BLaER1 treated with 17β-estradiol and CSF1 and Interleukin-3, amounts not matched to agents 10 nM and 100 nM (cell line): ENCODE data around the gene OXSM.

ENCODE experiments used
- H3K27ac ChIP-seq, 11 experiments: shearing (Covaris generic); formaldehyde crosslinking; 2 replicates each; pipeline ENCODE4 v1.8.1; 2022
- H3K27me3 ChIP-seq, 11 experiments: shearing (Covaris generic); formaldehyde crosslinking; 2 replicates each; pipeline ENCODE4 v1.8.1; 2022
- H3K36me3 ChIP-seq, 11 experiments: shearing (Covaris generic); formaldehyde crosslinking; 2 replicates each; pipeline ENCODE4 v1.8.1; 2022
- H3K4me1 ChIP-seq, 10 experiments: shearing (Covaris generic); formaldehyde crosslinking; 2 replicates each; pipeline ENCODE4 v1.8.1; 2022
- H3K4me2 ChIP-seq, 11 experiments: shearing (Covaris generic); formaldehyde crosslinking; 2 replicates each; pipeline ENCODE4 v1.8.1; 2022
- H3K4me3 ChIP-seq, 10 experiments: shearing (Covaris generic); formaldehyde crosslinking; 2 replicates each; pipeline ENCODE4 v1.8.1; 2022
- H3K9ac ChIP-seq, 11 experiments: shearing (Covaris generic); formaldehyde crosslinking; 2 replicates each; pipeline ENCODE4 v1.8.1; 2022
- H3K9me3 ChIP-seq, 11 experiments: shearing (Covaris generic); formaldehyde crosslinking; replicated peaks in 1 of 11; 2 replicates each; pipeline ENCODE4 v1.8.1; 2022
- H4K20me1 ChIP-seq, 11 experiments: shearing (Covaris generic); formaldehyde crosslinking; 2 replicates each; pipeline ENCODE4 v1.8.1; 2022
- Cebpa-rat ChIP-seq, 11 experiments: shearing (Covaris generic); IDR thresholded peaks; 2 replicates each; pipeline ENCODE4 v1.8.1; 2022

Gene OXSM

DNA sequence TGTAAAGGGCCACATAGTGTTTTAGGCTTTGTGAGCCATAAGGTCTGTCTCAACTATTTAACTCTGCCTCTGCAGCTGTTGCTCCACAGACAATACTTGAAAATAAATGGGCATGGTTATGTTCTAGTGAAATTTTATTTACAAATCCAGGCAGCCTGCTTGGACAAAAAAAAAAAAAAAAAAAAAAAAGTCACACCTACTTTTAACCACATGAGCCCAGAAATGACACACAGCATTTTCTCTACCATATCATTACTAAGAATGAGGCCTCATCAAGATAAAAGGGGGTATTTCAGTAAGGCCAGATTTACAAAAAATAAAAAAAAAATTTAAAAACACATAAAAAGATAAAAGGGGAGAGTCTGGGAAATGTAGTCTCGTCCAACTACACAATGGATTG, 4.9 kb upstream of the OXSM start:
- Histone ChIP-seq H3K27ac (peak overlapping the region in 8 of 11 experiments; percentile 88 to 95 (median 92); a peak in 12 of 22 replicates), H3K4me3 (peak overlapping the region in 4 of 10 experiments; percentile 83 to 92 (median 89); a peak in 3 of 20 replicates), H3K27me3 (no peaks in the 10 kb centered on the region), H3K9ac (no peak overlapping the region), H4K20me1 (peaks cover 19 to 30% (median 23%) of the 10 kb centered on the region in 11 experiments; a peak in 19 of 22 replicates), H3K36me3 (peaks cover 0 to 4% (median 0%) of the 10 kb centered on the region in 11 experiments; a peak in 3 of 22 replicates), H3K9me3 (no peaks in the 10 kb centered on the region), H3K4me2 (peak overlapping the region; percentile 71 to 95 (median 84)), H3K4me1 (peaks cover 42 to 79% (median 61%) of the 10 kb centered on the region in 10 experiments)
- TF ChIP-seq Cebpa-rat (IDR thresholded peaks at IDR 0.05): no peak

DNA sequence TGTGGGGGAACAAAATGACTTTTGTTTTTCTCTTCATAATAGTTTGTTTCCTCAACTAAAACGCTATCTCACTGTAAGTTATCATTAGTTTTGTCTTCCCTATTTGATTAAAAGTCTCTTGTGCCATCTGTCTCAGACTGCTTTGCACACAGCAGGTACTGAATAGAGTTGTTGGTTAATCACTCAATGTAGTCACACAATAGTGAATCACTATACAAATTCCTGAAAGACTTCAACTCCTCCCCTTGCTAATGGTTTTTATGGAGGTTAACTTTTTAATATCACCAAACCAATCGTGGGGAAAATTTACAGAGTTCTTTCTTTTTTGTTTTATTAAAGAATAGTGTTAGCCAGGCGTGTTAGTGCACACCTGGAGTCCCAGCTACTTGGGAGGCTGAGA, 4.1 kb upstream of the OXSM start:
- Histone ChIP-seq H3K27ac (no peak overlapping the region), H4K20me1 (peaks cover 12 to 21% (median 17%) of the 10 kb centered on the region in 11 experiments; a peak in 19 of 22 replicates), H3K27me3 (no peaks in the 10 kb centered on the region), H3K4me3 (no peak overlapping the region), H3K4me1 (peaks cover 40 to 74% (median 58%) of the 10 kb centered on the region in 10 experiments), H3K9me3 (no peaks in the 10 kb centered on the region), H3K4me2 (peak overlapping the region in 6 of 11 experiments; percentile 2 to 91 (median 14); a peak in 2 of 22 replicates), H3K9ac (no peak overlapping the region), H3K36me3 (0 out of 22 replicates have a peak, but pooled peaks cover 0 to under 1% (median 0%) of the 10 kb centered on the region in 11 experiments)
- TF ChIP-seq Cebpa-rat (IDR thresholded peaks at IDR 0.05): no peak

DNA sequence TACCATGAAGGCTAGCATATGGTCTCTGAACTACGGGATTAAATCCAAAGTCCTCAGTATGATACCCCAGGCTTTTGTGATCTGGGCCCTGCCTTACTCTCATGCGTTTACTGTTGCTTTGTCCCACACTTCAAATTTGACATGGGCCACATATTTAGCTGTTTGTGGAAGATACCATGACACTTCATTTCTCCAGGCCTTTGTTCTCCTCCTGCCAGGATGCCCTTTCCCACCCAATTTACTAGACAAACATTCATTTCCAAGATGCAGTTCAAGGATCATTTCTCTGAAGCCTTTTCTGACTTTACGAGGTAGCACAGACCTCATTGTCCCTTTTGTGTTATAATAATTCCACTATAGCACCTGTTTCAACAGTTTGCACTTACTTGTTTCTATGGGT, 2.2 kb upstream of the OXSM start:
- H3K4me3 ChIP-seq: no peak overlapping the region
- H3K9me3 ChIP-seq: no peaks in the 10 kb centered on the region
- no peak for TF ChIP-seq Cebpa-rat (IDR thresholded peaks at IDR 0.05)
- H3K27ac ChIP-seq: no peak overlapping the region; a peak in 1 of 22 replicates
- H3K27me3 ChIP-seq: no peaks in the 10 kb centered on the region
- peaks cover 0 to 4% (median 0%) of the 10 kb centered on the region in 11 experiments; a peak in 3 of 22 replicates for H4K20me1 ChIP-seq
- no peak overlapping the region for H3K9ac ChIP-seq
- H3K4me2 ChIP-seq: peak overlapping the region in 9 of 11 experiments; percentile 2 to 91 (median 84); a peak in 11 of 22 replicates
- H3K4me1 ChIP-seq: peaks cover 35 to 77% (median 61%) of the 10 kb centered on the region in 10 experiments
- H3K36me3 ChIP-seq: peaks cover 0 to 19% (median 0%) of the 10 kb centered on the region in 11 experiments; a peak in 8 of 22 replicates

DNA sequence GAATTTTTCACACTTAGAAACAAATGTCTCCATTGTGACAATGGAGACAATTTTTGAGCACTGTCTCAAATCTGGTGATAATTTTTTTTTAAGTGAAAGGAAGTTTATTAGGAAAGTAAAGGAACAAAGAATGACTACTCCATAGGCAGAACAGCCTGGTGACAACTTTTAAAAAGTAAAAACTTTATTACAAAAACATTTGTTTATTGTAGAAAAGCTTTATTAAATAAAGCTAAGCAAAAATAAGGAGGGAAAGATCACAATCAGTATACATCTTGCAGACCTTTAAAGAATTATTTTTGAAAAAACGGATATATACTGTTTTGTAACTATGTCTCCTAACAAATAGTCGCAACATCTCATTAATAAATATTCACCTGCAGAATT, 688 bp upstream of the OXSM start:
- no peaks in the 10 kb centered on the region for H3K27me3 ChIP-seq
- H3K9ac ChIP-seq: peak overlapping the region; percentile 73 to 84 (median 80); a peak in 21 of 22 replicates
- H3K9me3 ChIP-seq: no peaks in the 10 kb centered on the region
- peak overlapping the region; percentile 70 to 93 (median 84) for H3K4me2 ChIP-seq
- peak overlapping the region; percentile 63 to 87 (median 78) for H3K27ac ChIP-seq
- TF ChIP-seq Cebpa-rat (IDR thresholded peaks at IDR 0.05): no peak
- peaks cover 31 to 76% (median 57%) of the 10 kb centered on the region in 10 experiments for H3K4me1 ChIP-seq
- peak overlapping the region; percentile 64 to 79 (median 72) for H3K4me3 ChIP-seq
- peaks cover 3 to 30% (median 6%) of the 10 kb centered on the region in 11 experiments; a peak in 19 of 22 replicates for H3K36me3 ChIP-seq
- H4K20me1 ChIP-seq: no peaks in the 10 kb centered on the region

DNA sequence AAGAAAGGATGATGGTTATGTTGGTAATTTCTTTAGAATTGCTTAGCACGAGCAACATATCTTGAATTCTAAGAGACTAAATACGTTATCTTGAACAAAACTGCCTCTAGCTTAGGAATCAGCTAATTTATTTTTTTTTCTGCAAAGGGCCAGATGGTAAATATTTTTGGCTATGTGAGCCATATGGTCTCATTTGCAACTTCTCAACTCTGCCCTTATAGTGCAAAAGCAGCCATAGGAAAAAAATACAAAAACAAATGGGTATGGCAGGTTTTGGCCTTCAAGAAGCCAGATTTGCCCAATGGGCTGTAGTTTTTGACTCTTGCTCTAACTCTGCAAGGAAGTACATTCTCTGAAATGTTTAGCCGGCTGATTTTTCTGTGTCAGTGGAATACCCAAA, 11.9 kb downstream of the OXSM start:
- Histone ChIP-seq H3K9ac (no peak overlapping the region), H3K27ac (no peak overlapping the region), H3K4me2 (no peak overlapping the region), H3K36me3 (no peaks in the 10 kb centered on the region), H4K20me1 (no peaks in the 10 kb centered on the region), H3K4me1 (no peaks in the 10 kb centered on the region), H3K4me3 (no peak overlapping the region), H3K9me3 (no peaks in the 10 kb centered on the region), H3K27me3 (no peaks in the 10 kb centered on the region)
- no peak for TF ChIP-seq Cebpa-rat (IDR thresholded peaks at IDR 0.05)

DNA sequence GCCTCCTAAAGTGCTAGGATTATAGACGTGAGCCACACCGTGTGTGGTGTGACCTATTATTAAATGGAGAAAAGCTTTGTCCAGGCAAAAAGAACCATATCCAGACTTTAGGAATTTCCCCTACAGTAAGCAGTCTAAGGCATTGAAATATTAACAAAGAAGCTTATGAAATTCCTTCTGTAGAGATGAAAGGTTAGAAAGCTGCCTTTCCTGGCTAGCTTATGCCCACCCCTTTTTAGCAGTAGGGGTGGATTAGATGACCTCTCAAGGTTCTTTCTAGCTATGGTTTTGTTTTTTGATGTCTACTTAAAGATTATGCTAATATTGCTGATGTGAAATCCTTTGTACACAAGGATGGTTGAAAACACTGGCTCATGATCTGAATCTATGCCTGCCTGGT, 13.9 kb downstream of the OXSM start:
- no peaks in the 10 kb centered on the region for H3K36me3 ChIP-seq
- no peaks in the 10 kb centered on the region for H3K27me3 ChIP-seq
- no peak overlapping the region for H3K4me3 ChIP-seq
- TF ChIP-seq Cebpa-rat (IDR thresholded peaks at IDR 0.05): no peak
- H4K20me1 ChIP-seq: no peaks in the 10 kb centered on the region
- no peaks in the 10 kb centered on the region for H3K9me3 ChIP-seq
- H3K9ac ChIP-seq: no peak overlapping the region
- H3K4me1 ChIP-seq: no peaks in the 10 kb centered on the region
- H3K27ac ChIP-seq: no peak overlapping the region
- no peak overlapping the region for H3K4me2 ChIP-seq

DNA sequence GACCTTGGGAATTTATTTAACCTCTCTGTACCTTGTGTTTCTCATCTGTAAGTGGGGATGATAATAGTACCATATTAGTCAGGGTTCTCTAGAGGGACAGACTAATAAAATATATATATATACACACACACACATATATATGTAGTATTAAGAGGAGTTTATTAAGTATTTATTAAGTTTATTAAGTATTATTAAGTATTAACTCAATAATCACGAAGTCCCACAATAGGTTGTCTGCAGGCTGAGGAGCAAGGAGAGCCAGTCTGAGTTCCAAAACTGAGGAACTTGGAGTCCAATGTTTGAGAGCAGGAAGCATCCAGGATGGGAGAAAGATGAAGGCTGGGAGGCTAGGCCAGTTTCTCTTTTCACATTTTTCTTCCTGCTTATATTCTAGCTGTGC, 14.8 kb downstream of the OXSM start:
- no peaks in the 10 kb centered on the region for H4K20me1 ChIP-seq
- no peaks in the 10 kb centered on the region for H3K4me1 ChIP-seq
- H3K36me3 ChIP-seq: no peaks in the 10 kb centered on the region
- no peak overlapping the region for H3K4me2 ChIP-seq
- H3K27ac ChIP-seq: no peak overlapping the region
- H3K9me3 ChIP-seq: no peaks in the 10 kb centered on the region
- no peak overlapping the region for H3K4me3 ChIP-seq
- TF ChIP-seq Cebpa-rat (IDR thresholded peaks at IDR 0.05): no peak
- H3K9ac ChIP-seq: no peak overlapping the region
- H3K27me3 ChIP-seq: no peaks in the 10 kb centered on the region

DNA sequence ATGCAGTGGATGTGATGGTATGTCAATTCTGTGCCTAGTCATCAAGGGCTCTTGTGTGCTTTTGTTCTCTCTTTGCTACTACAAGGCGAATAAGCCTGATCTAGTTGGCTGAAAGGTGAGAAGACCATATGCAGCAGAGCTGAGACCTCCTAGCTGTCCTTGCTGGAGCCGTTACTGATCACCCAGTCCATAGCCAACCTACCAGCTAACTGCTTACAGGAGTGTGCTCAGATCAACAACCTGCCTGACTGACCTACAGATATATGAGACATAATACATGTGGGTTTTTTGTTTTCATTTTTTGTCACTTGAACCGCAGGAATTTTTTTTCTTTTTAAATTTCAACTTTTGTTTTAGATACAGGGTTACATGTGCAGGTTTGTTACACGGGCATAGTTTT, 22.8 kb downstream of the OXSM start:
- Histone ChIP-seq H3K9me3 (peaks cover 0 to 20% (median 7%) of the 10 kb centered on the region in 11 experiments; a peak in 6 of 22 replicates), H3K36me3 (no peaks in the 10 kb centered on the region), H3K9ac (no peak overlapping the region), H3K4me3 (no peak overlapping the region), H3K4me1 (no peaks in the 10 kb centered on the region), H3K27me3 (no peaks in the 10 kb centered on the region), H4K20me1 (no peaks in the 10 kb centered on the region), H3K27ac (no peak overlapping the region), H3K4me2 (no peak overlapping the region)
- no peak for TF ChIP-seq Cebpa-rat (IDR thresholded peaks at IDR 0.05)

DNA sequence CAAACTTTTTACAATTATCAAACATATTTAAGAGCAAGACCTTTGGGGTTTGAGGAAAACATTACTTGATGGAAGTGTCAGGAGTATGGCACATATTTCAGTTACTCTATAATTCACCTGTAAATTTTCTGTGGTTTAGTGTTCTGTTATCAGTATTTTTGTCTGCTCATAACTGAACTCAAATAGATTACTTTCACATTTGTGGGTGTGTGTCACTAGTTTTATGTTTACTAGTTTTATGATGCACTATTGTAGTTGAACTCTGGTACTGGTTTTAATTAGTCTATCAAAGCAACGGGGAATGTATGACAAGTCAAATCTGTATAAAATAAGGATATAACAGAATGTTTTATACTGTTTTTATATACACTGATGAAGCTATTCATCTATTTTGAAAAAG, 27.2 kb downstream of the OXSM start:
- Histone ChIP-seq H3K9ac (no peak overlapping the region), H3K9me3 (peaks cover 0 to 20% (median 7%) of the 10 kb centered on the region in 11 experiments; a peak in 6 of 22 replicates), H3K27me3 (no peaks in the 10 kb centered on the region), H3K4me2 (no peak overlapping the region), H3K27ac (no peak overlapping the region), H3K4me1 (no peaks in the 10 kb centered on the region), H3K4me3 (no peak overlapping the region), H4K20me1 (no peaks in the 10 kb centered on the region), H3K36me3 (no peaks in the 10 kb centered on the region)
- no peak for TF ChIP-seq Cebpa-rat (IDR thresholded peaks at IDR 0.05)

DNA sequence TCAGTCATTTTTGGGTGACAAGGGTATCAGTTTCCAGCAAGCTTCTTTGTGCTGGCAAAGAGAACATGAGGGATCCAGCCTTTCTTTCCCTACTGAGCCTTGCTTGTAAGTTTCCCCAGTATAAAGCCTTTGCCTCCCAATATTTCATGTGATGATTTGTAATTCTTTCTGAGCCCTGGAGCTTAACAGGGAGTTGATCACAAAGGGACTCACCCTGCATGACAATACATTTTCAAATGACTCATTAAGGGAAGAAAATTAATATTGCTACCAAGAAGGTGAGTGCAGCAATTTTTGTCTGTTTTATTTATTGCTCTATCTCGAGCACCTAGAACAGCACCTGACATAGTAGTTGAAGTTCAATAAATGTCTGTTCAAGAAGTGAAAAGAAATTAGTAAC, 27.7 kb downstream of the OXSM start:
- H3K4me1 ChIP-seq: no peaks in the 10 kb centered on the region
- H3K4me3 ChIP-seq: no peak overlapping the region
- H3K9ac ChIP-seq: no peak overlapping the region
- H3K9me3 ChIP-seq: peaks cover 0 to 20% (median 7%) of the 10 kb centered on the region in 11 experiments; a peak in 6 of 22 replicates
- H3K27me3 ChIP-seq: no peaks in the 10 kb centered on the region
- H3K36me3 ChIP-seq: no peaks in the 10 kb centered on the region
- no peaks in the 10 kb centered on the region for H4K20me1 ChIP-seq
- no peak for TF ChIP-seq Cebpa-rat (IDR thresholded peaks at IDR 0.05)
- H3K27ac ChIP-seq: no peak overlapping the region
- no peak overlapping the region for H3K4me2 ChIP-seq
